Measurements from ENCODE around the gene ACADS. TPM values are rescaled to one million over a fixed set of nuclear protein-coding genes. Genes with fewer than 3 reads are reported as not detected.

ACADS gene
- total and polyA plus RNA-seq, 9 of the 15 experiments (the other 6 are each of a cell fraction or from before 2014, with no cell fraction given) = 0.06 to 20.3 (median 8.8) TPM

DNA sequence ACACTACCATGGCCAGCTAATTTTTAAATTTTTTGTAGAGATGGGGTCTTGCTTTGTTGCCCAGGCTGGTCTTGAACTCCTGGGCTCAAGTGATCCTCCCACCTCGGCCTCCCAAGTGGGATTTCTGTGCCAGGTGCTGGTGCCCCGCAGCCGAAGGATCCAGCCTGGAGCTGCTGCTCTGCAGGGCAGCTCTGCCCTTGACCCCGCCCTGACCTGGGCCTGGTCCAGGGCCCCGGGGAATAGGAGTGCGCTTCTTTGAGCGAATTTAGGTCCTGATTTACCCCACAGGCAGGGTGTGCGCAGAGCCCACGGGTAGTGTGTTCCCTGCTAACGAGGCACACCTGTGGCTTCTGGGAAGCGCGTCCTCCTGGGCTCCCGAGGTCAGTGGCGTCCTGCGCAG lies 15.2 kb downstream of the ACADS start:
- Histone ChIP-seq H3K27ac (ENCODE audit: extremely low read depth, low read depth, low read length) (no peak overlapping the region), H3K79me2 (ENCODE audit: control insufficient read depth, insufficient read depth, low read length) (no peaks in the 10 kb centered on the region), H3K27me3 (ENCODE audit: control insufficient read depth in 2 of 2, insufficient read depth in 2 of 2, low read length in 2 of 2) (no peaks in the 10 kb centered on the region), H3K4me3 (no peak overlapping the region), H3K4me2 (ENCODE audit: insufficient read depth, low read length) (no peak overlapping the region), H3K9ac (ENCODE audit: insufficient read depth in 1 of 2, low read depth in 2 of 2, low read length in 2 of 2) (no peak overlapping the region; a peak in 1 of 4 replicates), H3K4me1 (replicated peaks in 1 of 2; ENCODE audit: control insufficient read depth in 2 of 2, insufficient read depth in 2 of 2, low read length in 2 of 2) (peaks cover 0 to 16% of the 10 kb centered on the region in 2 experiments; a peak in 2 of 5 replicates), H3K36me3 (ENCODE audit: control insufficient read depth, insufficient read depth, low read length) (peaks cover 9% of the 10 kb centered on the region; the same call in 1 of the 3 replicates), H2AFZ (ENCODE audit: low read depth, low read length) (no peak overlapping the region), H3K9me1 (ENCODE audit: control insufficient read depth, insufficient read depth, low read length) (no peaks in the 10 kb centered on the region), H3K9me3 (replicated peaks; ENCODE audit: control insufficient read depth, insufficient read depth, low read depth, low read length) (no peaks in the 10 kb centered on the region), H4K20me1 (replicated peaks; ENCODE audit: control insufficient read depth, insufficient read depth, low read length) (0 out of 2 replicates have a peak, but pooled peaks cover 5% of the 10 kb centered on the region)
- no TSS peak for BruUV-seq (replicated peaks)
- in situ Hi-C loops (cut with MboI) = no loop called here
- DNase-seq (ENCODE audit: extremely low read depth in 1 of 4, low spot score in 3 of 4) (no peak), FAIRE-seq (no peak), ATAC-seq (no peak)
- intact Hi-C loops (cut with micrococcal nuclease) = no loop called here
- 82% methylated on average over 8 of the region's 15 CpGs for WGBS (ENCODE audit: insufficient coverage, low coverage, missing lambda C conversion rate)
- TF ChIP-seq, protein P1, sequence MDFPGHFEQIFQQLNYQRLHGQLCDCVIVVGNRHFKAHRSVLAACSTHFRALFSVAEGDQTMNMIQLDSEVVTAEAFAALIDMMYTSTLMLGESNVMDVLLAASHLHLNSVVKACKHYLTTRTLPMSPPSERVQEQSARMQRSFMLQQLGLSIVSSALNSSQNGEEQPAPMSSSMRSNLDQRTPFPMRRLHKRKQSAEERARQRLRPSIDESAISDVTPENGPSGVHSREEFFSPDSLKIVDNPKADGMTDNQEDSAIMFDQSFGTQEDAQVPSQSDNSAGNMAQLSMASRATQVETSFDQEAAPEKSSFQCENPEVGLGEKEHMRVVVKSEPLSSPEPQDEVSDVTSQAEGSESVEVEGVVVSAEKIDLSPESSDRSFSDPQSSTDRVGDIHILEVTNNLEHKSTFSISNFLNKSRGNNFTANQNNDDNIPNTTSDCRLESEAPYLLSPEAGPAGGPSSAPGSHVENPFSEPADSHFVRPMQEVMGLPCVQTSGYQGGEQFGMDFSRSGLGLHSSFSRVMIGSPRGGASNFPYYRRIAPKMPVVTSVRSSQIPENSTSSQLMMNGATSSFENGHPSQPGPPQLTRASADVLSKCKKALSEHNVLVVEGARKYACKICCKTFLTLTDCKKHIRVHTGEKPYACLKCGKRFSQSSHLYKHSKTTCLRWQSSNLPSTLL (IDR thresholded peaks at IDR 0.05) = no peak
- TF ChIP-seq NFIC (IDR thresholded peaks at IDR 0.05) (no peak), ZNF766 (CRISPR knock-in tag; conservative IDR thresholded peaks at IDR 0.05) (no peak), ZBTB34 (CRISPR knock-in tag; IDR thresholded peaks at IDR 0.05) (no peak), CHD4 (IDR thresholded peaks at IDR 0.05; ENCODE audit: insufficient read depth, insufficient replicate concordance, low read depth, low read length, poor library complexity, severe bottlenecking) (no peak), SUPT5H (IDR thresholded peaks at IDR 0.05) (no peak), ZNF699 (CRISPR knock-in tag; IDR thresholded peaks at IDR 0.05; ENCODE audit: insufficient replicate concordance) (no peak), TRIM28 (IDR thresholded peaks at IDR 0.05) (no peak)
- TF ChIP-seq, protein P2, sequence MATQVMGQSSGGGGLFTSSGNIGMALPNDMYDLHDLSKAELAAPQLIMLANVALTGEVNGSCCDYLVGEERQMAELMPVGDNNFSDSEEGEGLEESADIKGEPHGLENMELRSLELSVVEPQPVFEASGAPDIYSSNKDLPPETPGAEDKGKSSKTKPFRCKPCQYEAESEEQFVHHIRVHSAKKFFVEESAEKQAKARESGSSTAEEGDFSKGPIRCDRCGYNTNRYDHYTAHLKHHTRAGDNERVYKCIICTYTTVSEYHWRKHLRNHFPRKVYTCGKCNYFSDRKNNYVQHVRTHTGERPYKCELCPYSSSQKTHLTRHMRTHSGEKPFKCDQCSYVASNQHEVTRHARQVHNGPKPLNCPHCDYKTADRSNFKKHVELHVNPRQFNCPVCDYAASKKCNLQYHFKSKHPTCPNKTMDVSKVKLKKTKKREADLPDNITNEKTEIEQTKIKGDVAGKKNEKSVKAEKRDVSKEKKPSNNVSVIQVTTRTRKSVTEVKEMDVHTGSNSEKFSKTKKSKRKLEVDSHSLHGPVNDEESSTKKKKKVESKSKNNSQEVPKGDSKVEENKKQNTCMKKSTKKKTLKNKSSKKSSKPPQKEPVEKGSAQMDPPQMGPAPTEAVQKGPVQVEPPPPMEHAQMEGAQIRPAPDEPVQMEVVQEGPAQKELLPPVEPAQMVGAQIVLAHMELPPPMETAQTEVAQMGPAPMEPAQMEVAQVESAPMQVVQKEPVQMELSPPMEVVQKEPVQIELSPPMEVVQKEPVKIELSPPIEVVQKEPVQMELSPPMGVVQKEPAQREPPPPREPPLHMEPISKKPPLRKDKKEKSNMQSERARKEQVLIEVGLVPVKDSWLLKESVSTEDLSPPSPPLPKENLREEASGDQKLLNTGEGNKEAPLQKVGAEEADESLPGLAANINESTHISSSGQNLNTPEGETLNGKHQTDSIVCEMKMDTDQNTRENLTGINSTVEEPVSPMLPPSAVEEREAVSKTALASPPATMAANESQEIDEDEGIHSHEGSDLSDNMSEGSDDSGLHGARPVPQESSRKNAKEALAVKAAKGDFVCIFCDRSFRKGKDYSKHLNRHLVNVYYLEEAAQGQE (IDR thresholded peaks at IDR 0.05; ENCODE audit: borderline replicate concordance) = no peak
- TF ChIP-seq, protein P2 (CRISPR knock-in tag; IDR thresholded peaks at IDR 0.05; ENCODE audit: low read depth) = no peak
- ChIA-PET POLR2A (interaction anchor here (0.8 to 0.9 kb wide), 2 partner anchors 10 to 11 kb away, joined by 3 read pairs; no protein-coding TSS in a partner anchor), CTCF (ENCODE audit: low intra/inter-chr PET ratio) (no interaction called here)

All from K562 (cell line).